ENCODE results near the gene ZNF655.
A peak's percentile ranks its signal among the peaks of the same experiment; 100 is the strongest.

Gene ZNF655

GRCh38 chr7:99558306-99559174 lies at the start of gene ZNF655:
TSS of gene ZNF655 (plus strand) at chr7:99558642. CDS start at chr7:99560560, 1,918 bp downstream.
- H3K27ac ChIP-seq = no peak within 1 kb of the TSS
- TF ChIP-seq, protein P1, sequence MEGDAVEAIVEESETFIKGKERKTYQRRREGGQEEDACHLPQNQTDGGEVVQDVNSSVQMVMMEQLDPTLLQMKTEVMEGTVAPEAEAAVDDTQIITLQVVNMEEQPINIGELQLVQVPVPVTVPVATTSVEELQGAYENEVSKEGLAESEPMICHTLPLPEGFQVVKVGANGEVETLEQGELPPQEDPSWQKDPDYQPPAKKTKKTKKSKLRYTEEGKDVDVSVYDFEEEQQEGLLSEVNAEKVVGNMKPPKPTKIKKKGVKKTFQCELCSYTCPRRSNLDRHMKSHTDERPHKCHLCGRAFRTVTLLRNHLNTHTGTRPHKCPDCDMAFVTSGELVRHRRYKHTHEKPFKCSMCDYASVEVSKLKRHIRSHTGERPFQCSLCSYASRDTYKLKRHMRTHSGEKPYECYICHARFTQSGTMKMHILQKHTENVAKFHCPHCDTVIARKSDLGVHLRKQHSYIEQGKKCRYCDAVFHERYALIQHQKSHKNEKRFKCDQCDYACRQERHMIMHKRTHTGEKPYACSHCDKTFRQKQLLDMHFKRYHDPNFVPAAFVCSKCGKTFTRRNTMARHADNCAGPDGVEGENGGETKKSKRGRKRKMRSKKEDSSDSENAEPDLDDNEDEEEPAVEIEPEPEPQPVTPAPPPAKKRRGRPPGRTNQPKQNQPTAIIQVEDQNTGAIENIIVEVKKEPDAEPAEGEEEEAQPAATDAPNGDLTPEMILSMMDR (conservative IDR thresholded peaks at IDR 0.05) = no peak

GRCh38 chr7:99514050-99514449 lies 44.4 kb upstream of the ZNF655 start:
- TF ChIP-seq, protein P1 (conservative IDR thresholded peaks at IDR 0.05) = no peak
- H3K27ac ChIP-seq = no peak overlapping the region

DNA sequence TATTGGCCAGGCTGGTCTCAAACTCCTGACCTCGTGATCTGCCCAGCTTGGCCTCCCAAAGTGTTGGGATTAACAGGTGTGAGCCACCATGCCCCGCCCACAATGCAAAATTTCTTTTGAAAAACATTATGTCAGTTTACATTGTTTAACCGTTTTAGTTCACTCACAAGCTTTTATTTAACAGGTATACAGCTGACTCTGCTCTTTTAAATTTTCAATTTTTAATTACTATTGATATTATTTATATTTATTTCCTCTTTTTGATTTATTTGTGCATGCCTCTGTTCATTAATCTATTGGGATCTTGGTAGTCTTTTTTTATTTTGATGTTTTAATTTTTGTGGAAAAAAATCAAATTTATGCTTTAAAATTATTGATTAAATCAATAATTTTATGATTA lies 37.0 kb upstream of the ZNF655 start:
- H3K27ac ChIP-seq = no peak overlapping the region
- TF ChIP-seq, protein P1 (conservative IDR thresholded peaks at IDR 0.05) = no peak

GRCh38 chr7:99525713-99526440 lies 32.6 kb upstream of the ZNF655 start:
- TF ChIP-seq, protein P1 (conservative IDR thresholded peaks at IDR 0.05) = peak; percentile 70
- H3K27ac ChIP-seq = no peak overlapping the region

GRCh38 chr7:99531354-99531765 lies 27.1 kb upstream of the ZNF655 start:
- no peak overlapping the region for H3K27ac ChIP-seq
- TF ChIP-seq, protein P1 (conservative IDR thresholded peaks at IDR 0.05) = no peak

DNA sequence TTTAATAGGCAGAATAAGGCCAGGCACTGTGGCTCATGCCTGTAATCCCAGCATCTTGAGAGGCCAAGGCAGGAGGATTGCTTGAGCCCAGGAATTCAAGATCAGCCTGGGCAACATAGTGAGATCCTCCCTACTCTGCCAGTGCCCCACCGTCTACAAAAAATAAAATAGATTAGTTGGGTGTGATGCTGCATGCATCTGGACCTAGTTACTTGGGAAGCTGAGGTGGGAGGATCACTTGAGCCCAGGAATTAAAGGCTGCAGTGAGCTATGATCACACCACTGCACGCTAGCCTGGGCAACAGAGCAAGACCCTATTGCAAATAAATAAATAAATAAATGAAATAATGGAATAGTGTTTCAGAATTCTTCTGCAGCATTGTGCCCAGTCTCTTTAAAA lies 22.8 kb upstream of the ZNF655 start:
- H3K27ac ChIP-seq = no peak overlapping the region
- TF ChIP-seq, protein P1 (conservative IDR thresholded peaks at IDR 0.05) = no peak

DNA sequence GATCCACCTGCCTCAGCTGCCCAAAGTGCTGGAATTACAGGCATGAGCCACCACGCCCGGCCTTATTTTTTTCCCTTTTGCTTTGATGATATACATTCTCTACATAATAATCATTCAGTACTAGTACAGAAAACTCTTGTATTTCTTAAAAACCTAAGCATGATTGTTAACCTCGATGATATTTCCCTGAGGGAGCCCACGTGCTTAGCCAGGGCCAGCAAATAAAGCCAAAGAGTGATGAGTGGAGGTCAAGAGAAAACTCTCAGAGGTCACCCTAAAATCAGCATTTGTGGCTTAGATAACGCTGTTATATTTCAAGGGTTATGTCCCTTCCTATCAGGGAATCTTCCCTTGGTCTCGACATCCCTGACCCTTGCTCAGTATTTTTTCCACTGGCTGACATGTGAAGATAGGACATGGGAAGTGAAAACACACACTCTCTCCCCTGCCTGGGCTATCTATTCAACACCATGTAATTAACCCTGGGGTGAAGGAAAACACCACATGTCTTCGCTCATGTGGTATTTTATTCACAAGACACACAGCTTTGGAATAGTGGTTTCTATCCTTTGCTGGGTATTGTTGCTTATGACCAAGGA lies 19.1 kb upstream of the ZNF655 start:
- TF ChIP-seq, protein P1 (conservative IDR thresholded peaks at IDR 0.05) = no peak
- H3K27ac ChIP-seq = no peak overlapping the region

All from VCaP (cell line).